Panc1 (cell line): ENCODE data around the gene CUL1. TPM values are rescaled to one million over a fixed set of nuclear protein-coding genes. Genes with fewer than 3 reads are reported as not detected.

Experiments
- ATAC-seq: fragments of 200-7000 bp; cut with Tn5 transposase; 2 replicates; pipeline ENCODE4 v1.9.1; 2020; ENCODE audit warnings: mild to moderate bottlenecking, moderate library complexity
- BruUV-seq: library from RNA; stranded (reverse); fragments of 400-500 nt; replicated peaks from 2 replicates; lab custom pipeline; 2021; lab: Mats Ljungman, UMichigan
- CTCF ChIA-PET: fragments of 300-600 bp; sonication (Branson Sonifier 250); formaldehyde crosslinking; loops from one replicate; lab custom pipeline; 2022; ENCODE audit warnings: antibody characterized with exemption; lab: Charles Lee
- POLR2A ChIA-PET: fragments of 300-600 bp; sonication (Branson Sonifier 250); formaldehyde crosslinking; loops from one replicate; lab custom pipeline; 2022; ENCODE audit warnings: antibody characterized with exemption; lab: Charles Lee
- DNase-seq: peaks from one replicate; pipeline ENCODE4 v3.0.0-alpha.2; 2010; ENCODE audit warnings: low read depth, low spot score
- H3K27ac ChIP-seq: 2 replicates; pipeline ENCODE4 v1.5.1; 2011; ENCODE audit warnings: mild to moderate bottlenecking, low read length, inconsistent platforms
- H3K27me3 ChIP-seq: fragments of 200-500 bp; sonication (Bioruptor generic); 2 replicates; pipeline ENCODE4 v1.6.0; 2014; ENCODE audit warnings: low read length, inconsistent platforms; ENCODE audit not compliant: control insufficient read depth, insufficient read depth
- H3K36me3 ChIP-seq: fragments of 200-500 bp; sonication (Bioruptor generic); 2 replicates; pipeline ENCODE4 v1.5.1; 2014; ENCODE audit warnings: inconsistent platforms, mild to moderate bottlenecking, low read length, moderate library complexity; ENCODE audit not compliant: control insufficient read depth, insufficient read depth
- H3K4me1 ChIP-seq: 2 replicates; pipeline ENCODE4 v1.5.1; 2011; ENCODE audit warnings: inconsistent platforms, mild to moderate bottlenecking, low read length, moderate library complexity; ENCODE audit not compliant: control insufficient read depth, insufficient read depth
- H3K4me3 ChIP-seq, 2 experiments: 2 replicates each; pipeline ENCODE4 v1.5.1; 2011 to 2012; ENCODE audit warnings: low read depth in 2 of 2, low read length in 2 of 2, mild to moderate bottlenecking in 2 of 2, inconsistent platforms in 1 of 2, moderate library complexity in 1 of 2
- H3K9me3 ChIP-seq: fragments of 200-500 bp; sonication (Bioruptor generic); 2 replicates; pipeline ENCODE4 v1.5.1; 2014; ENCODE audit warnings: low read depth, mild to moderate bottlenecking, inconsistent platforms, low read length, moderate library complexity; ENCODE audit not compliant: control insufficient read depth, insufficient read depth
- CTCF ChIP-seq: fragments of 450-650 bp; IDR thresholded peaks from 2 replicates; pipeline ENCODE4 v1.5.1; 2017; ENCODE audit warnings: mild to moderate bottlenecking
- POLR2AphosphoS5 ChIP-seq: IDR thresholded peaks from 2 replicates; pipeline ENCODE4 v1.6.1; 2012; ENCODE audit warnings: mild to moderate bottlenecking, low read depth, low read length, moderate library complexity
- REST ChIP-seq, 2 experiments: IDR thresholded peaks; 2 replicates each; pipeline ENCODE4 v1.6.1; 2011 to 2012; ENCODE audit warnings: low read depth in 2 of 2, control low read depth in 1 of 2, low read length in 1 of 2, mild to moderate bottlenecking in 1 of 2, moderate library complexity in 1 of 2; ENCODE audit not compliant: insufficient read depth in 1 of 2
- SIN3A ChIP-seq: IDR thresholded peaks from 2 replicates; pipeline ENCODE4 v1.6.1; 2012; ENCODE audit warnings: low read depth, mild to moderate bottlenecking, low read length, moderate library complexity, borderline replicate concordance; ENCODE audit not compliant: insufficient read depth
- TCF7L2 ChIP-seq: IDR thresholded peaks from 2 replicates; pipeline ENCODE4 v1.6.1; 2011; ENCODE audit warnings: mild to moderate bottlenecking, low read depth, low read length, inconsistent platforms
- in situ Hi-C: cut with HindIII; loops from 2 replicates; pipeline ENCODE4 v1.10.0; 2016; ENCODE audit warnings: low sequenced_read_pairs, low pct_unique_long_range_greater_than_20kb
- intact Hi-C: fragments of 100-400 bp; cut with micrococcal nuclease; formaldehyde crosslinking; loops from one replicate; pipeline ENCODE4 v1.10.0; 2022; ENCODE audit not compliant: unreplicated experiment
- total RNA-seq: library from RNA; stranded (reverse); gene quantifications from one replicate; pipeline ENCODE4 v1.2.1, GENCODE V29; 2021; ENCODE audit not compliant: unreplicated experiment

The CUL1 gene
- total RNA-seq, 1 experiment from 2014 or later: 60.6 TPM

DNA sequence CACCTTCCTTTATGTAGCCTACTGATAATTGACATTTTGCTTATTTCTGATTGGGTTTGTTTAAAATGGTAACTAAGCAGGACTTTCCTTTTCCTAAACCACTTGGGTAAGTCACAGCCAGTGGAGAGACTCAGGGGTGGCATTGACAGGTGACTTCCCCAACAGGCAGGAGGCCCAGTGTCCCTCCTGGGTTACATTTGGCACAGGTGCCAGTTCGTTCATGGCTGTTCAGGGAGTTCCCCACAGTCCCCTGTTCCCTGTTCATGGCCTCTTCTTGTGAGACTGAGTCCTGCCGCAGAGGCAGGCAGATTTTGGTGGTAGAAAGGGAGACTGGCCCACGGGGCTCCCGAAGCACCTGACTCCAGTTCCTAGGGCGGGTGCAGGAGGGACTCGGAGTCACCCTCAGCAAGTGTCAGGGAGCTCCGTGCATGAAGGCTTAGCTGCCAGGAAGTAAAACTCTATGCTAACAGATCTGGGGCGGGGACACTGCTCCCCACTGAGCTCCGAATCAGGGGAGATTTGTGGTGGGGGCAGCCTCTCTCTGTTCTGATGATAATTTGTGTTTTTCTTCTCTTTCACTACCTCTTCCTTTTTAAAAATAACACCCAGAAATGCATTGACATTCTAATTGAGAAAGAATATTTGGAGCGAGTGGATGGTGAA is 101.3 kb downstream of the CUL1 start:
- POLR2A ChIA-PET: no interaction called here
- H3K36me3 ChIP-seq: peaks cover 6% of the 10 kb centered on the region
- H3K27ac ChIP-seq: no peak overlapping the region
- intact Hi-C loops: no loop called here
- H3K27me3 ChIP-seq: no peaks in the 10 kb centered on the region
- BruUV-seq: no TSS peak
- CTCF ChIA-PET: no interaction called here
- H3K4me3 ChIP-seq: no peak overlapping the region
- H3K4me1 ChIP-seq: no peaks in the 10 kb centered on the region
- in situ Hi-C loops: no loop called here
- TF ChIP-seq TCF7L2 (no peak), REST (IDR thresholded peaks at IDR 0.05; ENCODE audit: insufficient read depth in 1 of 2, low read depth in 2 of 2, low read length in 1 of 2) (no peak), POLR2AphosphoS5 (no peak), CTCF (no peak), SIN3A (no peak)
- H3K9me3 ChIP-seq: no peaks in the 10 kb centered on the region
- ATAC-seq (no peak), DNase-seq (no peak)

- POLR2A ChIA-PET: no interaction called here
- BruUV-seq: no TSS peak
- Histone ChIP-seq H3K9me3 (no peaks in the 10 kb centered on the region), H3K4me1 (no peaks in the 10 kb centered on the region), H3K27me3 (no peaks in the 10 kb centered on the region), H3K4me3 (no peak overlapping the region), H3K27ac (no peak overlapping the region), H3K36me3 (peaks cover 6% of the 10 kb centered on the region)
- ATAC-seq (no peak), DNase-seq (no peak)
- CTCF ChIA-PET: no interaction called here
- in situ Hi-C loops (no loop called here), intact Hi-C loops (no loop called here)
- no peak for TF ChIP-seq TCF7L2
- no peak for TF ChIP-seq SIN3A
- TF ChIP-seq REST (IDR thresholded peaks at IDR 0.05; ENCODE audit: insufficient read depth in 1 of 2, low read depth in 2 of 2, low read length in 1 of 2): no peak
- TF ChIP-seq CTCF: no peak
These were observed 102.0 kb downstream of the CUL1 start for GRCh38 chr7:148800677-148801076.
